Activated T-cell treated with anti-CD3 and anti-CD28 coated beads, Interleukin-2, amount 50 U/mL, for 1 hour (primary cell): Measurements from ENCODE around the gene PTPN14.

Source experiments
- DNase-seq: peaks from one replicate; pipeline ENCODE4 v3.0.0-alpha.2; 2020

Gene PTPN14

DNA sequence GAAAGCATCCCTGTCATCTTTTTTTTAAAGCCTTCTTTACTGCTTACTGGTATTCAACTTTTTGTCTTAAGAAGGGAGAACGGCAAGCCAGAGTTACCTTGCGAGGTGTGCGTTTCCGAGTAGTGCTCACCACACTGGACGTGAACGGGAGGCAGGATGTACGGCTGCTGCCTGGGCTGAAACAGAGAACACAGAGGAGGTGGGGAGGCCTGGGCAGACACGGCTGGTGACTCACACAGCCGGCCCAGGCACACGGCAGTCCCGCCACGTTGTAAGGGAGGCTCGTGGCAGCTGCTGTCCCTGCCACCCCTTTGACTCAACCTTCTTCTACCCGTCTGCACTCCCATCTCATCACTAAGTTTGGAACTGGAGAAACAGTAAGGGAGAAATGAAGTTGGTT, 164.7 kb downstream of the PTPN14 start:
- no peak for DNase-seq

DNA sequence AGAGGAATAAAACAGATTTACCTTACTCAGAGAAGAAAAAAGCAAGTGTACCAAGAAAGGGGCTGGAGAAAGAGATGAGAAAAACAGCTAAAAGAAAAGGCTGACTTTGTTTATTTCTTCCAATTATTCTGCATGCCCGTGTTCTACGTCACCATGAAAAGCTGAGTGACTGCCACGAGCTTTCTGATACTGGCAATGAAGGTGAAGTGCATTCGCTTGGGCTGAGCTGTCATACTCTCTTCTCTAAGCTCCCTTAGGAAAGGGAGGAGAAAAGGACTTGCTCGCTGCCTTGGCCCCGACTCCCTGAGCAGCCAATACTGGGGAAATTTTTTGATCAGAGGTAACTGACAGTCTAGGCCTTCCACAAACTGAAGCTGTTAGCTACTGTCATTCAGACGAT, 165.1 kb downstream of the PTPN14 start:
- no peak for DNase-seq

DNA sequence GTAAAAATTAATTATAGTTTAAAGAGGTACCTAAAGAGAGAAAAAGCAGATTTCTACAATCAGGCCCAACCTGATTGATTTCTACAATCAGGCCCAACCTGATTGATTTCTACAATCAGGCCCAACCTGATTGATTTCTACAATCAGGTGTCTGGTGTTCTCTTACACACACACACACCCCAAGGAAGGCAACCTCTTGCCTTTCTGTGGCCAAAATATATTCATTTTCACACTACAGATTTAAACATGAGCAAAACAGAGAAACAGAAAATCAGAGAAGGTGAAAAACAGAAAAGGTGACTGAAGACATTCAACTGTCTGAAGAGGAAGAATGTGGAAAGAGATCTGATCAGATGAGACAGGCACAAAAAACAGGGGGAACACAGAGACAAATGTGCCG, 166.0 kb downstream of the PTPN14 start:
- no peak for DNase-seq

DNA sequence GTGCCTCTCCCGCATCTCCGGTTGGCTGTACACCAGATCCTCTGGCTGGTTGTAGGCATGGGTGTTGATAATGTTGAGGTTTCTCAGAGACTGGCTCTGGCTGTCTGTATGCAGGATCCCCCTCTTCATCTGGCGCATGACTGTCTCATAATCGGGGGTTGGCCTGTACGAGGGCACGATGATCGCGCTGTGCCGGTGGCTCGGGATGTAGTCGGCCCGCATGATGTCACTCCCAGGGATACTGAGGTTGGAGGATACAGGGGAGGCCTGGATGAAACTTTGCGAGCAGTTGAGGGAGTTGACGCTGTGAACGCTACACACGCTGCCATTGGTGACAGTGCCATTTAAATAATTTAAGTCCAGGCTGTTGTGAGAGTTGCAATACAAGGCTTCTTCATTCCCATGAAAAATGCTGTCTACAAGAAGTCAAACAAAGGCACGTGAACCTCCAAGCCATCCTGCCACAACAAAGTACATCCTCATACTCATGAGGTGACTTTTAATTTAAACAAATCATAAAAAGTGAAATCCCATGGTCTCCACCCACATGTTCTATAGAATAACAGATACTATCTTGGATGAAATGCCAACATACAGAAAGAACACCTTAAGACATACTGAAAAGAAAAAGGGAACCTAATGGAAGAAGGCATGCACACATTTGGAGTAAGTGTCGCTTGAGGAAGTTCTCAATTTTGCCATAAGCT, 166.9 kb downstream of the PTPN14 start:
- DNase-seq: no peak

DNA sequence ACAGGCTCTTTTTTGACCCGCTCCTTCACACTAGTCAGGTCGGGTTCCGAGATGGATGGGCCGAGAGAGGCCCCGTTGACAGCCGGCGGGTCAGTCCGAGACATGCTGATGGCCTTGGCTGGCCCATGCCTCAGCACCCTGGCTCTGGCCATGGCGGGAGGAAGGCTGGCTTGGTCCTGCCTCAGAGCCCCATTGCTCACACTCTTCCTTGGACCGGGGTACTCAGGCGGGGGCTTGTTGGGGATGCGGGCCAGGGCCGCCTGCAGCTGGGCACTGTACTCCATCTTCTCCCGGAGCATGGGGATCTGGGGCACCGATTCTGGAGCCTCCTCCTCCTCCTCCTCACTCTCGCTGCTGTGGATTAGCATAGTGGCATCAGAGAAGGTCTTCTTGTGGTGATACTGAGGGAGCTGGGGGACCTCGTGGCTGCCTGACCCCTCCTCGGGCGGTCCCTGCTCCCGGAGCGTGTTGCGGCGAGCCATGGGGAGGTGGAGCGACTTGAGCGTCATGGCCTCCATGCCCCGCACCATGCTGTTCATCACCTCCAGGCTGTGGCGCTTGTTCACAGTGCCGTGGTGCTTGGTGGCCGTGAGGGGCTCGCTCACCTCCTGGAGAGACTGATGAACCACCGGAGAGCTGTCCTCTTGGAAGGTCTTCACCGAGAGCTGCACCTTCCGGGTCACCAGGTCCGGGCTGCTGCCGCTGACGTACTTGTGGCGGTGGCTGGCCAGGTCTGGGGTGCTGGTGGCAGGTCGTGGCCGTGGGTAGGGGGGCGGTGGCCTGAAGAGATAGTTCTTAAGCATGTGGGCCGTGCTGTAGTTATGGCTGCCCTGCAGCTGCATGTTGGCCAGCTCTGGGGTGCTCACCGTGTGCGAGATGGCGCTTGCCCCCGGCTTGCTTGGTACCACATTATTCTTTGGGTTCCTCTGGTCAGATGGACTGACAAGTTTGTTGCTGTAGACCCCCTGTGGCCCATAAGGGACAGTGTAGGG, 167.7 kb downstream of the PTPN14 start:
- no peak for DNase-seq

DNA sequence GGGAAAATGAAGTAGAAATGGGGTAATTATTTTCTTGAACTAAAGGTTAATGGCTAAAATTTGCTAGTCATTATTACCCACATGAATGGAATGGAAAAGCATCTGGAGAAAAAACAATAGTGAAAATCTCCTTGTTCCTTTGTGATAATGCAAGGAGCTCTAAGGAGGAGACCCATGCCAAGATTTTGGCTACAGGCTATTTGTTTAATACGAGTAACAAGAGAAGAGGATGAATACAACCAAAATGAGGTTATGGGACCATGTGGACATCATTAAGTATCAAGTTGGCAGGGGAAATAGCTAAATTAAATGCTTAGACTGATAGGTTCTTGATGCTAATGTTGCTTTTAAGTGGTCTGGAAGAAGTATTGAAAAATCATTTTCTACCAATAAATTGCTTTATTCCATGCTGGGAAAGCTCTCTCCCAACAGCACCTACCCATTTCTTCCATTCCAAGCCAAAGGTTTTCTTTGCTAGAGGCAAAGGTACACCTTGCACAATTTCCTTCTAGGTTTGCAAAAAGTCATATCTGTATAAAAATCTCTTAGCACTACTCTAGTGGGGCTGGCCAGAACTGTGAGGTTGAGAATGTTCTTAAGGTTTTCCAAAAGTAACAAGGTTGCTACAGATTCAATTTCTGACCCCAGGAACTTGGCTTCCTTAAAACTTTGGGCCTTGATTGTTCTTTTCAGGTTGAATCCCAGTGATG, 170.3 kb downstream of the PTPN14 start:
- no peak for DNase-seq

DNA sequence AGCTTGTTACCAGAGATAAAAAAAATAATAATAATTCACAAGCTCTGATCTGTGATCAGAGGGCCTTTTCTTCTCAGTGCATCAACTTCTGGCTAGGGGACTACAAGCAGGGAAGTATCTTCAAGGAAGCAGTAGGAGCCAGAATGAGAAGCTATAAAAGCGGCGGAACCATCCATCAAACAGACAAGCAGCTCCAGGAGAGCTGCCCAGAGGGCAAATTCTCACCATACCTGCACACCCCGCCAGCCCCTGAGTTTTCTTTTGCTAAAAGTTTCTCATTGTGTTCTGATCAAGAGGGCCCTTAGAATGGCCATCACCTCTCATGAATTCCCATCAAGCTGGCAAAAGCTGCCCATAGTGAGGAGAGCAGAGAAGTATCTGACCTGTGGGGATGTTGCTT, 171.0 kb downstream of the PTPN14 start:
- DNase-seq: no peak

DNA sequence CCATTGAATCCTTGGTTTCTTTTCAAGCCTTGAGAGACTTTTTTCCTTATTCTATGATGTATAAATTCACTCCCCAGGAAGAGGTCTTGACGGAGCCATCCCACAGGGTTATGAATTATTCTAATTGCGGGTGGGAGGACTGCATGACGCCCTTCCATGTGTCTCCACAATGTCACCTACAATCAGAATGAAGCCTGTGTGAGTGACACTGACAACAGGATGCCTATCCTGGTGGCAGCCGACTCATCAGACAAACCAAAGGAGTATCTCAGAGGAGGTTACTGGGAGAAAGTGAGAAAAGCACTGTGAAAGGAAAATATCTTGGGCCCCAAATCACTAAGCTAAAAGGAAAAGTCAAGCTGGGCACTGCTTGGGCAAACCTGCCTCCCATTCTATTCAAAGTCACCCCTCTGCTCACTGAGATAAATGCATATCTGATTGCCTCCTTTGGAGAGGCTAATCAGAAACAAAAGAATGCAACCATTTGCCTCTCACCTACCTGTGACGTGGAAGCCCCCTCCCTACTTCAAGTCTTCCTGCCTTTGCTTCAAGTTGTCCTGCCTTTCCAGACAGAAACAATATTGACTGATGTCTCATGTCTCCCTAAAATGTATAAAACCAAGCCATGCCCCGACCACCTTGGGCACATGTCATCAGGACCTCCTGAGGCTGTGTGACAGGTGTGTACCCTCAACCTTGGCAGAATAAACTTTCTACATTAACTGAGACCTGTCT, 172.0 kb downstream of the PTPN14 start:
- DNase-seq: no peak

DNA sequence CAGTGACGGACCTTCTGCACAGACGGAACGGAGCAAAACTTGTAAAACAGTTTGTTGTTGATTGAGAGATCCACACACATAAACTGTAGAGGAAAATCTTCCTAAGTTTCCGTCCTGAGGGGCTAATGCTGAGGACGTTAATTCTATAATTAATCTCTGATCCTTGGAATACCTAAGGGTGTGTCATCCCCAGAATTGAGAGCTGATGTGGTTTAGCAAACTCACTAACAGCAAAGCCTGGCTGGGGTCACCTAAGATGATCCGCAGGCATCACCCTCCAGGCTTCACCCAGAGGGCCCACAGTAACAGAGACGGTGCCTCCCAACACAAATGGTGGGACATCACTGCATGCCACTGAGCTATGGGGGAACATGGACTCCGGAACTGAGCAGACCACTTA, 172.9 kb downstream of the PTPN14 start:
- DNase-seq: no peak

DNA sequence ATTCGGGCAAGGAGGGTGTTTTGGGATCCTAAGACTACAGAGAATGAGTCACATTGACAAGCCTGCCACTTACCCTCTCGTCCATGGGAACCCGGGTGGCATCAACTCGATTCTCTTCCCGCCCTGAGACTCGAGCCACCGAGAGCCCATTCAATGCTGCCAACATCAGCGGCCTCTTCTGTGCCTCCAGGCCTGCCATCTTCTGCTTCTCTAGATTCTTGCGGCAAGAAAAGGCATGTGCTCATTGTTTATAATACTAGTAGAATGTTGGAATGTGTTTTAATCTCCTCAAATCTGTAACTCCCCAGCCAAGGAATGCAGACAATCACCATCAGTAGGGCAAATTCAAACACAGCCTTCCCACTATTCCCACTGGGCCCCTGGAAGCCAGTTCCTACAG, 173.5 kb downstream of the PTPN14 start:
- no peak for DNase-seq

DNA sequence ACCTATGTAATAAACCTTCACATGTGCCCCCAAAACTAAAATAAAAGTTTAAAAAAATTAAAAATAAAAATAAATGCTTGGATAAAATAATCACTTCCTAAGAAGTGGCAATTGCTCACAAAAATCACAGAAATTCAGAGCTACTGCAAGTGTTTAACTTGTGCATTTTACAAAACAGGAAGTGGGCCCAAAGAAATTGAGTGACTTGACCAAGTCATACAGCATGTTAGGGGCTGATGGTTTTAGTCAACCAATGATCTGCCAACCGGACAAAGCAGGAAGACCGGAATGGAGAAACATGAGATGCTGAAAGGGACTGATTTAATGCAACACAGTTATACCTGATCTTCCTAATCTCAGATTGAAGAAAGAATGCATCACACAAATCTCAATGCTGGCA, 173.9 kb downstream of the PTPN14 start:
- no peak for DNase-seq

DNA sequence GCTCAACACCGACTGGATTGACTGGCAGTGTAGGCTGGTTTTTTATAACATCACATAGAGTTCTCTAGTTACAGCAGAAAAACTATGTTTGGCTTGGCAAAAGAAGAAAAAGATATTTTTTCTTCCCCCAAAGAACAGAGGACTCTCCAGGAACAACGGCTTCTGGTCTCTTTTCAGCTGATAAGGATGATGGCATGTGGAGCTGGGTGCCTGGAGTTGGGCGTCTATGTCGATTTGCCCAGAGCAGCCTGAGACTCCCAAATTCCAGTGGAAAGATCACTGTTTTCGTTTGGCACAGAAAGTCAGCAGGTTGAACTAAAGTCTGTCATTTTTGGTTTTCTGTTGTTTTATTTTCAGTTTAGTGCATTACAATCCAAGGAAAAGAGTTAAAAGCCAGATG, 179.3 kb downstream of the PTPN14 start:
- no peak for DNase-seq

DNA sequence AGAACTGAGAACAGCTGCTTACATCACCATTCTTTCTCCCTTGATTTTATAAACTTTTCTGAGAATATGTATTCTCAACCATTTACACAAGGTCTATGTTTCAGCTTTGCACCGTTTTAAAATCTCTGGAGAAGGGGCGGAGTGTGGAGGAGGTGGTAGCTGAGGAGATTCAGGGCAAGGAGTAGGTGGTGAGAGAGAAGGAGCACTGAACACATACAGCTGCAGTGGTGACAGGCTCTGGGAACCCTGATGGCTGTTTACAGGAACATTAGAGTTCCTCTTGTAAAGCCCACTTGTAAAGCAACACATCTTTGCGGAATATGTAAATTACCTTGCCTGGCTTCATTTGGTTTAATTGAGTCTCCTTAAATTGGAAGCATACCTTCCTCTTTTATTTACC, 180.8 kb downstream of the PTPN14 start:
- no peak for DNase-seq

DNA sequence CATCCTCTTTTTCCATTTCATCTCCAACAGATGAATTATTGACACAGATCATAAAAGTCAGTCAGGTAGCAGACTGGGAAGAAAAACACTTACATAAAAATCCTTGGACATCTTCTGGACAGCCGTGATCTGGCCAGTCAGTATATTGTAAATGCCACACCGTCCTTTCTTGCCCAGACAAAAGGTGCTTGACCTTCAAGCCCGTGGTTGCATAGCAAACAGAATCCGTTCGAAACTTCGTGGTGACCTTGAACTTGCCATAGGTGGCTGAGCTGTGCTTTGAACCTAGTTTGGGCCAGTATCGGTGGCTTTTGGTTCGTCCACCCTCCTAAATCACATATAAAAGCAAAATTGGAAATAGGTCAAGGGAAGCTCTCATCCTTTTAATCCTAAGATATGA, 182.0 kb downstream of the PTPN14 start:
- DNase-seq: no peak

DNA sequence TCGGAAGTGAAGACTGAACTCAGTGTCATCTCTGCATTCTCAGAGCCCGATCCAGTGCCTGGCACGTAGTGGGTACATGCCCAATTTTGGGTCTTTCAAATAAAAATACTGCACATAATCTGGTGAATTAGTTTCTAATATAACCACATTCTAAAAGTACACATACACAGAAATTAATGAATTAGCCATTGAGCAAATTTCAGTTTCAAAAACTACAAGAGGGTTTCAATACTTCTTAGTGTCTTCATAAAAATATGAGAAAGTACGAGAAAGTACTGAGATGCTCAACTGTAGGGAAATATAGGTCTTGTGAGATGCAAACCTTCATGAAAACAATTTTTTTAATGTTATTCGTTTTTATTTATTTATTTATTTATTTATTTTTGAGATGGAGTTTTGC, 183.6 kb downstream of the PTPN14 start:
- no peak for DNase-seq

DNA sequence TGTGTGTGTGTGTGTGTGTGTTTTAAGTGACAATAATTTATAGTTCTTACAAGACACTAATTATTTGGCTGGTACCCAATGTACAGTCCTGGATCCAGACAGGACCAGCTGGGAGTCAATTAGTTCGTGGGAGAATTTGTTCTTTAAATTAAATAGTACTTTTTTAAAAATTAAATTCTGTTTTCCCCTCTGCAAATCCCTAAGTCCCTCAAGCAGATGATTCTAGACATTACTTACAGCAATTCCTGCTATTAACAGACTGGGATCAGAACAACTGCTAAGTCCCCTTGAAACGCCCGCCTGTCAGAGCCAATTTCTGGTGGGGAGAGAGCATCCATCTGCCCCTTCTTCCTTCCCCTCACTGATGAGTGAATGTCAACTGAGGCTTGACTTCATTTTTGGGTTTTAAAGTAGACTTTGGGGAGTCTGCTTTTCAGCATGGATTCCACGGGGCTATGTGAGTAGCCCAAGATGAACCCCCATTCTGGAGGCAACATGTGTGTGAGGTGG, 186.6 kb downstream of the PTPN14 start:
- no peak for DNase-seq

DNA sequence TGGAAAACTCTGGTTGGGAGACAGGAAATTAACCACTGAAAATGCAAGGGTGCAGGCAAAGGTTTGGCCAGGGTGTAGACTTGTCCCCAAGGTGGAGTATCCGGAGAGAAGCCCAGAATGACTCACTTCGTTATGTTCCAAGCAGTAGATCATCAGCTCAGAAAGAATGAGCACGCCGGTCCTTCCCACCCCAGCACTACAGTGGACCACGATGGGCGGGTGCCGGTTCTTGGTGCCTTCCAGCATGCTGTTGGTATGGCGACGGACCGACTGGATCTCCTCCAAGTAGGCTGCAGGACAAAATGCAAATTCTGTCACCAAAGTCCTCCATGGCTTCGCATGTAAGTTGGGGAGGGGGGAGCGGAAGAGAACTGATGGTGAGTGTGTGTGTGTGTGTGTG, 187.0 kb downstream of the PTPN14 start:
- DNase-seq: no peak

DNA sequence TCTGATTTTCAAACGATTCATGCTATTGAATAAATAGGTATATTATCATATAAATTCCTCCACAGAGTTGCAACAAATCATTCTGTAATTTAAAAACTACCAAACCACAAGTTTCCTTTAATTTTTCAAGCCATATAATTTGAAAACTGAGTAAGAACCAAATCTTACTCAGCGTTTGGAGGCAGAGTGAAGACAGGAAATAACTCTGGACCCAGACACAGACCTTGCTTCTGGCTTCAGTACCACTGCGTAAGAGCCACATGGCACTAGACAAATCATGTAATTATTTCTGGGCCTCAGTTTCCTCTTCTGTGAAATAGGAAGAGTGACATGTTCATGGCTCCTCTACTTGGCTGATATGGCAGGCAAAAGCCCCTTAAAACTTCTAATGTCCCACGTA, 188.0 kb downstream of the PTPN14 start:
- DNase-seq: no peak

DNA sequence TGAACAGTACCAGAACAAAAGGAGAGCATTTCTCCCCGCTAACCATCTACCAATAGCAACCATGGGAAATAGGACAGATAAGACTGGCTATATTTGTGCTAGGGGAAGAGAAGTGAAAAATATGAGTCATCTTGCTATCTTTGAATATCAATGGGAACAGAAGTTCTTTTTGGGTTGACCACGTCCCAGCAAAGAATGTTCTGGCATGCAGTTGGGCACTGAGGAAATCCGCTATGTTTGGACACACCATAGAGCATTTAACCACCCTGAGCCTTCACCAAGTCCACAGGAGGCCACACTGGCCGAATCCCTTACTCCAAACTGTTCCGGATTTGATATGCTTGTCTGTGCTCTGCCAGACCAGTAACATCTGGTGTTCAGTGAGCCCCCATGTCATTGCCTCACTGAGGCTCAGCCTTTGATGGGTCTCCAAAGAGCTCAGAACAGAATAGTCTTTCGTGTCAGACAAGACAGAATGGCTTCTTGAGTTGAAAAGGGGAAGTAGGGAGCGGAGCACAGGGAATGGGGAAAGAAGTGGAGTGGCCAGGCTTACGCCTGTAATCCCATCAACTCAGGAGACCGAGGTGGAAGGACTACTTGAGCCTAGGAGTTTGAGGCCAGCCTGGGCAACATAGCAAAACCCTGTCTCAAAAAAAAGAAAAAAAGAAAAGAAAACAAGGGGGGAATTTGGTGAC, 189.1 kb downstream of the PTPN14 start:
- no peak for DNase-seq

DNA sequence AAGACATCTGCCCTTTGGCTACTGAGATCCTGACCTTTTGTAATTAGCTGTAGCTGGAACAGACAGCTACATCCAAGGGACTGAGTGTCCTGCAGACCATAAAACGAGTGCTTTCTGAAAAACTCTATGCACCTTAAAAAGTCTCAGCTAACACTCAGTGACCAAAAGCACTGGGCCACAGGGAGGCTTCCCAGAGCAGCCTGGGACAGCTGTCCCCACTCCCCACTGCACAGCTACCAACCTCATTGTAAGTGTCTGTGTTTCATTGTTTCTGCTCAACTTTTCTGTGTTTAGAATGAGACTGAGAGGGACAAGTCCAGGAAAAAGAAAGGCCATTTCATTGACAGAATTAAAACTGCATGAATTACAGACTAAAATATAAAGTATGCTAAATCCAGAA, 189.8 kb downstream of the PTPN14 start:
- no peak for DNase-seq

DNA sequence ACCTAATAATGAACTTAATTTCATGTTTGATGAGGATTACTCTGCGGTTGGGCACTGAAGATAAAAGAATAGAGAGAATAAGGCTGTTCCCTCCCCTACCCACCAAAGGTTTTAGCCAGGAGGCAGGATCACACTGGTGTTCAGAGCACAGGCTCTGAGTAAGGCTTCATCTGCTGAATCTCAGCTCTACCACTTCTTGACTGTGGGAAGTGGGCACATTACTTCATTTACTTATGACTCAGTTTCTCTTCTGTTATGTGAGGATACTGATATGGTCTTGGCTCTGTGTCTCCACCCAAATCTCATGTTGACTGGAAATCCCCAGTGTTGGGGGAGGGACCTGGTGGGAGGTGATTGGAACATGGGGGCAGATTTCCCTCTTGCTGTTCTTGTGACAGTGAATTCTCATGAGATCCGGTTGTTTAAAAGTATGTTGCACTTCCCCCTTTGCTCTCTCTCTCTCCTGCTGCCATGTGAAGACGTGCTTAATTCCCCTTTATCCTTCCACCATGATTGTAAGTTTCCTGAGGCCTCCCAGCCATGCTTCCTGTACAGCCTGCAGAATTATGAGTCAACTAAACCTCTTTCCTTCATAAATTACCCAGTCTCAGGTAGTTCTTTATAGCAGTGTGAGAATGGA, 190.8 kb downstream of the PTPN14 start:
- no peak for DNase-seq

DNA sequence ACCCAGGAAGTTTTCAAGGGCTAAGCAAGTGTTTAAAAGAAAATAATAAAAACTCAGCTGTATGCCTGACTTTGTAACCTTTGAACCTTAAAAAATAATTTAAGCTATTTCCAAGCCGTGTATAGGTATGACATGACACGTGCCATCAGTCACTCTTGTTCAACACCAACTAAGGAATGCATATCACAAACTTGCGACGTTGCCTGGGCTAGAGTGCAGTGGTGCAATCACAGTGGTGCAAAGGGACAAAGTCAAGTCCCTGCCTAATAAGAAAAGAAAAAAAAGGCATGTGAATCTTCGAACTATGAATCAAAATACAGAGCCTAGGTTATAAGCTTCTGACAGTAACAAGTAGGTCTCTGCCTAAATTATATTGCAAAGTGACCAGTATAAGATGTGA, 191.3 kb downstream of the PTPN14 start:
- no peak for DNase-seq
